IPS DF 6.9 (cell line): ENCODE data around the gene SARNP.

Source experiments
- DNase-seq: peaks from one replicate; pipeline ENCODE4 v3.0.0-alpha.2; 2013; ENCODE audit warnings: low read depth, low spot score
- H3K27ac ChIP-seq: one replicate; pipeline ENCODE4 v1.5.1; 2013; ENCODE audit warnings: low read length, control low read depth
- H3K27me3 ChIP-seq: 2 replicates; pipeline ENCODE4 v1.6.1; 2013; ENCODE audit warnings: mild to moderate bottlenecking, low read length; ENCODE audit not compliant: control insufficient read depth, insufficient read depth
- H3K36me3 ChIP-seq: 2 replicates; pipeline ENCODE4 v1.6.1; 2013; ENCODE audit warnings: low read length; ENCODE audit not compliant: control insufficient read depth, insufficient read depth
- H3K4me1 ChIP-seq: 2 replicates; pipeline ENCODE4 v1.6.1; 2013; ENCODE audit warnings: low read length; ENCODE audit not compliant: control insufficient read depth, insufficient read depth
- H3K4me3 ChIP-seq: 2 replicates; pipeline ENCODE4 v1.5.1; 2013; ENCODE audit warnings: mild to moderate bottlenecking, low read length
- H3K9me3 ChIP-seq: 2 replicates; pipeline ENCODE4 v1.6.1; 2013; ENCODE audit warnings: low read length, inconsistent platforms; ENCODE audit not compliant: control insufficient read depth, insufficient read depth
- WGBS: extraction: QIAGEN DNeasy Blood & Tissue Kit; methylation state at CpG from one replicate; pipeline ENCODE4 v1.1.7; 2013; ENCODE audit warnings: mixed read lengths, missing lambda C conversion rate; ENCODE audit not compliant: insufficient read length, insufficient coverage; 5-methylcytosine and 5-hydroxymethylcytosine counted together

Gene SARNP

DNA sequence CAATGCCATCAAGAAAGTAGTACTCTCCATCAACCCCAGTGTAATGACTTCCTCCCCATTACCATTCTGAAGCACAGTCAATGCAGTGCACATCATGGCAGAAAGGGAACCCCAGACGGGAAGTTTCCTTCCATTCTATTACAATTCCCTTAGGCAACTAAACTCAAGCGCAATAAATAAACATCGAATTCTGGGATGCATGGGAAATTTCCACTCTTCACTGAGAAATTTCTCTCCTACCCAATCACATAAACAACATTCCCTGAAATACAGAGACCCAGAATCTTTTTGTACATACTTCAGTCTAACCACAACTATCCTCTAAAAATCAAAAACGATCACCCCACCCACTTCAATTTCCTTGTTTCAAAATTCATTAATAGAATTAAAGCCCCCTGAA, 20.0 kb downstream of the SARNP start:
- Histone ChIP-seq H3K4me3 (no peak overlapping the region), H3K9me3 (no peaks in the 10 kb centered on the region), H3K27me3 (no peaks in the 10 kb centered on the region), H3K4me1 (no peaks in the 10 kb centered on the region), H3K36me3 (peaks cover 2% of the 10 kb centered on the region; the same call in 1 of the 2 replicates), H3K27ac (no peak overlapping the region)
- WGBS = 100% methylated on average over 1 of the region's 4 CpGs
- DNase-seq = no peak

DNA sequence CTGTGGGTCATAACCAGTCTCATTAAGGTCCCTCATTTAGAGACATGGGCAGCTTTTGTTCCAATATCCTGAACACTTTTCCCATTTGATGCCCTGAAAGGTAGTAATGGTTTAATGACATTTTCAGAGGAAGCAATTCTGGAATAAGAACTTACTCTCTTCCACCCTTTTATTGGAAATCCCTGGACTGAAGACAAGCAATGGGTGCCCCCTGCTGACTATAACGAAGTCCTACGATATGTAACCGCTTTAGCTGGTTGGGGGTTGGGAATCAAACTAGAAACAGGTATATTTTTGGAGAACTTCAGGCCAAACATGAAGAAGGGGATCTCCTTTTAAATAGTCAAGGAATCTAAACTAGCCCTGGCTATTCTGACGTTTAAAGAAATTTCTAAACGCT, 20.5 kb downstream of the SARNP start:
- H3K4me1 ChIP-seq = no peaks in the 10 kb centered on the region
- H3K36me3 ChIP-seq = peaks cover 2% of the 10 kb centered on the region; the same call in 1 of the 2 replicates
- no peak overlapping the region for H3K27ac ChIP-seq
- no CpG with 5 or more reads among the region's 5 CpGs for WGBS
- H3K4me3 ChIP-seq = no peak overlapping the region
- H3K9me3 ChIP-seq = no peaks in the 10 kb centered on the region
- H3K27me3 ChIP-seq = no peaks in the 10 kb centered on the region
- DNase-seq = no peak

DNA sequence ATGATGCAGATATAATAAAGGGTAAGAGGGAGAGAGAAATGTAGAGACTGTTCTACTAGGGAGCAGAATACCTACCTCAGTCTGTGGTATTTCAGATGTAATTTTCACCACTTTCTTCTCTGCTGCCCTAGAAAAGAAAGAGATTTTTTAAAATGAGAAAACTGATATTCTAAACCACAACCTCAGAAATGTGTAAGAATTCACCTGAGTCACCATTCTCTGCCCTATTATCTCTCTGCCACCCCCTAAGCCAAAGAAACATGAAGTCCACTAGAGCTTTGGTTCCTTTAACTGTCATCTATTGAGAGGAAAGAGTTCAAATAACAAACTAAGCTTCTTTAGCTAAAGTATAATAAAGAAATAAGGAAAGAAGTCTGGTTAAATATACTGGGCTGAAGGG, 21.6 kb downstream of the SARNP start:
- no peak for DNase-seq
- H3K9me3 ChIP-seq = no peaks in the 10 kb centered on the region
- H3K36me3 ChIP-seq = peaks cover 2% of the 10 kb centered on the region; the same call in 1 of the 2 replicates
- H3K4me3 ChIP-seq = no peak overlapping the region
- no peak overlapping the region for H3K27ac ChIP-seq
- no peaks in the 10 kb centered on the region for H3K27me3 ChIP-seq
- no peaks in the 10 kb centered on the region for H3K4me1 ChIP-seq

DNA sequence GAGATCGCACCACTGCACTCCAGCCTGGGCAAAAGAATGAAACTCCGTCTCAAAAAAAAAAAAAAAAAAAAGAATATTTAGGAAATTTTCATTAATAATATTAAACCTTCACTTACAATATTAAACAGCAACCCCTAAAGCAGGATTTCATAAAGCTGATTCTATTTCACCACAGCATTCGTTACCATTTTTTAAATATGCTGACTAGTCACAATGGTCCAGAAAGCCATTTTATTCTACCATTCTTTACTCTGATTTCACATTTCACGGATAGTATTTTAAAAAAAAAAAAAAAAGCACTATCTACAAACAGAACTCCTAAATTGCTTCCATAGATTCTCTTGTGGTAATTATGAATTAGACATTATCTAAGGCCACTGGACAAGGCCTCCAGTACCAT, 27.6 kb downstream of the SARNP start:
- peaks cover 5% of the 10 kb centered on the region; the same call in 1 of the 2 replicates for H3K36me3 ChIP-seq

DNA sequence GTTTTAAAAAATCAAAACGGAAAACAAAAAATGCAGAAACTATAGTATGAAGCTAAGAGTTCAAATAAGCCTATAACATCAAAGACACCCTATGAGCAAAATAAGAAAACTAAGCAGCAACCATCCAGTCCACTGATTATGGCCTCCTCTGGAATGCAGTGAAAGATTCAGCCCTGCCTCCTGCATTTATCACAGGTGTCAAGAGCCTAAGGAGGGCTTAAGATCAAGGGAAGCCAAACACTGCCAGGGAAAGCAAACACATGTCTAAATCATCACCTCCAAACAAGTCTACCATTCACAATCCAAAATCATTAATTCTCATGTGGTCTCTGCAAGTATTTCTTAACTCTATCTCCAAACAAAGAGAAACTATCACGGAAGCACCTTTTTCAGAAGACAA, 28.4 kb downstream of the SARNP start:
- no peak for DNase-seq
- Histone ChIP-seq H3K4me3 (no peak overlapping the region), H3K36me3 (peaks cover 6% of the 10 kb centered on the region; the same call in 1 of the 2 replicates), H3K27me3 (no peaks in the 10 kb centered on the region), H3K4me1 (no peaks in the 10 kb centered on the region), H3K27ac (no peak overlapping the region), H3K9me3 (no peaks in the 10 kb centered on the region)
- WGBS = no CpG with 5 or more reads among the region's 2 CpGs

More for the DNA sequence above, 27.6 kb downstream of the SARNP start:
- no peaks in the 10 kb centered on the region for H3K27me3 ChIP-seq
- no peaks in the 10 kb centered on the region for H3K4me1 ChIP-seq
- no CpG with 5 or more reads among the region's 4 CpGs for WGBS
- H3K9me3 ChIP-seq = no peaks in the 10 kb centered on the region
- H3K4me3 ChIP-seq = no peak overlapping the region
- DNase-seq = no peak
- no peak overlapping the region for H3K27ac ChIP-seq

DNA sequence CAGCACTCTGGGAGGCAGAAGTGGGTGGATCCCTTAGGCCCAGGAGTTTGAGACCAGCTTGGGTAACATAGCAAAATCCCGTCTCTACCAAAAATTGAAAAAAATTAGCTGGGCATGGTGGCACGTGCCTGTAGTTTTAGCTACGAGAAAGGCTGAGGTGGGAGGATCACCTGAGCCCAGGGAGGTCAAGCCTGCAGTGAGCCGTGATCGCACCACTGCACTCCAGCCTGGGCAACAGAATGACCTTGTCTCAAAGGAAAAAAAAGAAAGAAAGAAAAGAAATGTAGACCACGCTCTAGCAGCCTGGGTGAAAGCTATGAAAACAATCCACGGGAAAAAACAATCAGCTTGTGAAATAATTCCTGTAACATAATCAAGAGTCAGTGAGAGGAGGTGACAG, 29.0 kb downstream of the SARNP start:
- no peaks in the 10 kb centered on the region for H3K4me1 ChIP-seq
- H3K4me3 ChIP-seq = no peak overlapping the region
- no peak for DNase-seq
- H3K27ac ChIP-seq = no peak overlapping the region
- H3K36me3 ChIP-seq = peaks cover 8% of the 10 kb centered on the region; the same call in 1 of the 2 replicates
- H3K9me3 ChIP-seq = no peaks in the 10 kb centered on the region
- no CpG with 5 or more reads among the region's 7 CpGs for WGBS
- no peaks in the 10 kb centered on the region for H3K27me3 ChIP-seq

DNA sequence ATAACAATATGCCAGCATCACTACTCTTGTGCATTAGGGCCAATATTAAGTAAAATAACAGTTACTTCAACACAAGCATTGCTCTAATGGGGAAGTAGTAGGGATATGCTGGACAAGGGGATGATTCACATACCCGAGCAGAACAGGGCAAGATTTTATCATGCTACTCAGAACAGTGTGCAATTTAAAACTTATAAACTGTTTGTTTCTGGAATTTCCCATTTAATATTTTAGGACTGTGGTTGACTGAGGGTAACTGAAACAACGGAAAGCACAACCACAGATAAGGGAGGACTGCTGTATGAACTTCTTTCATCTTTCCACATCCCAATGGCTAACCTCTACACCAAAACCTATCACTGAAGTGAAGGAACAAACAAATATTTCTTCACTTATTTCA, 36.8 kb downstream of the SARNP start:
- H3K36me3 ChIP-seq = peaks cover 6% of the 10 kb centered on the region; the same call in 1 of the 2 replicates
- no peak for DNase-seq
- no CpG with 5 or more reads among the region's 2 CpGs for WGBS

DNA sequence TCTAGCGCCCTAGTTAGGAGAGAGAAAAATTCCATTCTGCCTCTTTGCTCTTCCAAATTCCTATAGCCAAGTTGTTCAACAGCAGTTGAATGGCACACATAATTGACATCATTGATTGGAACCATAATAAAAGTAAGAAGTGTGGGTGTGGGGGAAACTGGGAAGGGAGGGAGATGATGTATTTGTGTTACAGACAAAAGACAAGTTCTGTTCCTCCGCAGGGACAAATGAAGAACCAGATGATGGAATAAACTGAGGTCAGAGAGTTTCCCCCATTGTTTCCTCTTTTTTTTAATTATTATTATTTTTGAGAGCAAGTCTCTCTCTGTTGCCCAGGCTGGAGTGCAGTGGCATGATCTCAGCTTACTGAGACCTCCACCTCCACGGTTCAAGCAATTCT, 39.7 kb downstream of the SARNP start:
- no peak for DNase-seq
- Histone ChIP-seq H3K9me3 (no peaks in the 10 kb centered on the region), H3K4me1 (no peaks in the 10 kb centered on the region), H3K27ac (no peak overlapping the region), H3K4me3 (no peak overlapping the region), H3K36me3 (no peaks in the 10 kb centered on the region), H3K27me3 (no peaks in the 10 kb centered on the region)
- no CpG with 5 or more reads among the region's 3 CpGs for WGBS

More for the DNA sequence above, 36.8 kb downstream of the SARNP start:
- Histone ChIP-seq H3K27me3 (no peaks in the 10 kb centered on the region), H3K27ac (no peak overlapping the region), H3K4me3 (no peak overlapping the region), H3K9me3 (no peaks in the 10 kb centered on the region), H3K4me1 (no peaks in the 10 kb centered on the region)

DNA sequence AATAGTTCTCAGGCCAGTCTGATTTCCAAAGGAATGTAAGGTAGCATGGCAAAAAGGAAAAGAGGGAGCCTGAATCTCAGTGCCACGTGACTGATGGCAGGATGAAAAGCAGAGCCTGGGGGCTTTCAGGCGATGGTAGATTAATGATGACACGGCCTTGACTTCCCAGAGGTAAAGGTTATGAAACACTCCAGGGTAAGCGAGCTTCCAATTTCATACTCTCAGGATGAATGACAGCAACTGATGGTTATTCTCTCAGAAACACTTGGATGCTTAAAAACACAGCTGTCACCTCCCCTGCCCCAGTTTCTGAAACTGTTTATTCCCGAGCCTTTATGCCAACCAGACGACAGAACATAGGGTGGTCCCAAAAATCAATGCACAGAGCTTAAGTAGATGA, 45.8 kb downstream of the SARNP start:
- no peaks in the 10 kb centered on the region for H3K4me1 ChIP-seq
- no peaks in the 10 kb centered on the region for H3K36me3 ChIP-seq
- no peak for DNase-seq
- H3K27ac ChIP-seq = no peak overlapping the region
- no peaks in the 10 kb centered on the region for H3K27me3 ChIP-seq
- no peak overlapping the region for H3K4me3 ChIP-seq
- WGBS = no CpG with 5 or more reads among the region's 6 CpGs
- H3K9me3 ChIP-seq = no peaks in the 10 kb centered on the region

DNA sequence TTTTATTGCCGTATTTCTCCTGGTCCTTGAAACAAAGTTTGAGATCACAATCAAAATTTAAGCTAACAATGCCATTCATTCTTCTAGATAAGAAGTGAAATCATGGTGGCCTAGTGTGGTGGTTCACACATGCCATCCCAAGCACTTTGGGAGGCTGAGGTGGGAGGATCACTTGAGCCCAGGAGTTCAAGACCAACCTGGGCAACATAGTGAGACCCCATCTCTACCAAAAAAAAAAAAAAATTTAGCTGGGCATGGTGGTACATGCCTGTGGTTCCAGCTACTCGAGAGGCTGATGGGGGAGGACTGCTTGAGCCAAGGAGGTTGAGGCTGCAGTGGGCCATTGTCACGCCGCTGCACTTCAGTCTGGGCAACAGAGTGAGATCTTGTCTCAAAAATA, 50.4 kb downstream of the SARNP start:
- no CpG with 5 or more reads among the region's 4 CpGs for WGBS
- DNase-seq = no peak

DNA sequence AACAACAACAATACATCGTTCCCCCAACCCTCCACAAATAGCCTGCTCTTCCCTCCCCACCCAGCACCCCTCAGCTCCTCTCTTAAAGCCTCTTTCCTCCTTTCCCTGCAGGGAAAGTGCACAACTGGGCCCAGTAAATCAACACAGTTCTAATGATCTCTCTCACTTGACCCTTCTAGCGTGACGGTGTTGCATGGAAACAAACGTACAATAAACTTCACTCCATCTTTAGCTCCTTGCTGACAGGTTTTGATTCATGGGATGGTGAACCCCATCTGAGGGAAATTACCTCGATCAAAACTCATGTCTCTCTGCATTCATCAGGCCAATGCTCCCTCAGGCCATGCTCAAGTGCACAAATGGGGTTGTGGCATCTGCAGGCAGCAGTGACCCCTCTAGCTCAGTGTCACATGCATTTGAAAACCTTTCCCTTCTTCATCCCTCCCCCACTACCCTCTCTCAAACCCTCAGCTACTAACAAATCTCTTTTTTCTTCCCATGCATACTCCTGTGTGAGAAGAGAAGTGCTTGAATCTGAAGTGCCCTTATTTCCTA, 51.7 kb downstream of the SARNP start:
- Histone ChIP-seq H3K36me3 (no peaks in the 10 kb centered on the region; the same call in 1 of the 2 replicates), H3K27me3 (no peaks in the 10 kb centered on the region), H3K9me3 (no peaks in the 10 kb centered on the region), H3K27ac (no peak overlapping the region), H3K4me3 (no peak overlapping the region), H3K4me1 (no peaks in the 10 kb centered on the region)
- DNase-seq = no peak
- WGBS = no CpG with 5 or more reads among the region's 5 CpGs

More for the DNA sequence above, 50.4 kb downstream of the SARNP start:
- Histone ChIP-seq H3K4me1 (no peaks in the 10 kb centered on the region), H3K36me3 (no peaks in the 10 kb centered on the region), H3K27me3 (no peaks in the 10 kb centered on the region), H3K4me3 (no peak overlapping the region), H3K9me3 (no peaks in the 10 kb centered on the region), H3K27ac (no peak overlapping the region)
